Lower lobe of right lung (tissue), 2 donors: Measurements from ENCODE around the gene UPK1A. TPM values are rescaled to one million over a fixed set of nuclear protein-coding genes. Genes with fewer than 3 reads are reported as not detected.
"Not testable (repeated sequence)": the region's sequence is repeated elsewhere in the genome, so short reads cannot be mapped to it uniquely, and the experiment has no call there.

Experiments used
- ATAC-seq, 2 donors: fragments of 200-7000 bp; cut with Tn5 transposase; one replicate each; pipeline ENCODE4 v1.9.1; 2020 to 2022; ENCODE audit warnings: mild to moderate bottlenecking in 2 of 2, moderate library complexity in 2 of 2
- DNase-seq: peaks from one replicate; pipeline ENCODE4 v3.0.0-alpha.2; 2020
- H3K27ac ChIP-seq: fragments of 200-600 bp; one replicate; pipeline ENCODE4 v1.8.0; 2022
- H3K27me3 ChIP-seq: fragments of 200-600 bp; one replicate; pipeline ENCODE4 v1.8.0; 2022; ENCODE audit warnings: low read depth
- H3K36me3 ChIP-seq: fragments of 200-600 bp; one replicate; pipeline ENCODE4 v1.8.0; 2022; ENCODE audit warnings: mild to moderate bottlenecking
- H3K4me1 ChIP-seq: fragments of 200-600 bp; one replicate; pipeline ENCODE4 v1.8.0; 2022
- H3K4me3 ChIP-seq: fragments of 200-600 bp; one replicate; pipeline ENCODE4 v1.8.0; 2022; ENCODE audit warnings: mild to moderate bottlenecking
- H3K9me3 ChIP-seq: fragments of 200-600 bp; one replicate; pipeline ENCODE4 v1.8.0; 2022
- CTCF ChIP-seq: fragments of 200-600 bp; IDR thresholded peaks from one replicate; pipeline ENCODE4 v1.8.0; 2022; ENCODE audit warnings: antibody characterized with exemption, mild to moderate bottlenecking
- intact Hi-C: fragments of 100-400 bp; cut with DNase I; formaldehyde crosslinking; loops from one replicate; pipeline ENCODE4 v1.11.0; 2022
- total RNA-seq: library from RNA; stranded (reverse); fragmentation: NEBNext Ultra II Directional; extraction: Animal tissue kit (Norgen Biotek cat#: 25700); gene quantifications from one replicate; pipeline ENCODE4 v1.2.1, GENCODE V29; 2021
- donor health status: DM: no; HTN: yes; CAD: no; lungs with severe emphysema.

UPK1A gene
- total RNA-seq, 1 donor from 2014 or later = not detected

GRCh38 chr19:35644987-35645679 lies 21.2 kb upstream of the UPK1A start:
- DNase-seq (peak; percentile 88), ATAC-seq (peak; percentile 20 to 40)
- Histone ChIP-seq H3K27ac (peak overlapping the region; percentile 84), H3K4me3 (peak overlapping the region; percentile 85), H3K4me1 (peaks cover 43% of the 10 kb centered on the region), H3K9me3 (no peaks in the 10 kb centered on the region), H3K27me3 (no peaks in the 10 kb centered on the region), H3K36me3 (peaks cover 4% of the 10 kb centered on the region)
- intact Hi-C loops = no loop called here
- no peak for TF ChIP-seq CTCF

GRCh38 chr19:35645680-35646511 lies 20.4 kb upstream of the UPK1A start:
- no peaks in the 10 kb centered on the region for H3K9me3 ChIP-seq
- TF ChIP-seq CTCF = no peak
- ATAC-seq = no peak
- peaks cover 45% of the 10 kb centered on the region for H3K4me1 ChIP-seq
- no peak for DNase-seq
- no peaks in the 10 kb centered on the region for H3K27me3 ChIP-seq
- peak overlapping the region; percentile 84 for H3K27ac ChIP-seq
- H3K4me3 ChIP-seq = no peak overlapping the region
- peaks cover 9% of the 10 kb centered on the region for H3K36me3 ChIP-seq
- intact Hi-C loops = no loop called here

- Histone ChIP-seq H3K36me3 (peaks cover 33% of the 10 kb centered on the region), H3K9me3 (no peaks in the 10 kb centered on the region), H3K4me3 (peak within 1 kb of the TSS; percentile 97), H3K27ac (peak within 1 kb of the TSS; percentile 91), H3K27me3 (no peaks in the 10 kb centered on the region), H3K4me1 (peaks cover 35% of the 10 kb centered on the region)
- no peak for TF ChIP-seq CTCF
- DNase-seq (peak; percentile 93), ATAC-seq (peak; percentile 81 to 84)
- intact Hi-C loops = no loop called here
These were observed 18.0 kb upstream of the UPK1A start, which contains the start of gene COX6B1 for GRCh38 chr19:35648017-35648961. Gene COX6B1 (plus strand): TSS chr19:35648323. CDS start chr19:35651244, 2,921 bp downstream.

- H3K36me3 ChIP-seq = peaks cover 56% of the 10 kb centered on the region
- no peak for ATAC-seq
- intact Hi-C loops = no loop called here
These were observed 15.7 kb upstream of the UPK1A start for GRCh38 chr19:35650581-35650980.

DNA sequence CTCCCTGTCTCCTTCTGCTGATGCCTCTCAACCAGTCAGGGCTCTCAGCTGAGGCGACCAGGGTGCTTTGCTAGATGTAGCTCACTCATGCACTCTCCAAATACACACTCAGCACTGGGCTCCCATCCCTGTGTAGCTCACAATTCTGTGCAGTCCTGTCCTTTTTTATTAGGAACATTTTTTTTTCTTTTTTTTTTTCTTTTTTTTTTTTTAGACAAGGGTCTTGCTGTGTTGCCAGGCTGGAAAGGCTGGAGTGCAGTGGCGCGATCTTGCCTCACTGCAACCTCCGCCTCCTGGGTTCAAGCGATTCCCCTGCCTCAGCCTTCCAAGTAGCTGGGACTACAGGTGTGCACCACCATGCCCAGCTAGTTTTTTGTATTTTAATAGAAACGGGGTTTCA lies 11.5 kb upstream of the UPK1A start:
- H3K27ac ChIP-seq, H3K9me3 ChIP-seq, intact Hi-C loops, H3K4me1 ChIP-seq, DNase-seq, H3K4me3 ChIP-seq, H3K27me3 ChIP-seq, ATAC-seq: not testable (repeated sequence)
- H3K36me3 ChIP-seq = peaks cover 98% of the 10 kb centered on the region

More at GRCh38 chr19:35650581-35650980, 15.7 kb upstream of the UPK1A start:
- Histone ChIP-seq H3K27ac (no peak overlapping the region), H3K9me3 (no peaks in the 10 kb centered on the region), H3K27me3 (no peaks in the 10 kb centered on the region), H3K4me1 (peaks cover 24% of the 10 kb centered on the region), H3K4me3 (no peak overlapping the region)
- no peak for TF ChIP-seq CTCF
- DNase-seq = no peak
